IPS-15b (cell line): ENCODE data around the gene MRPL2.

ENCODE experiments used
- H3K27me3 ChIP-seq: one replicate; pipeline ENCODE4 v1.6.1; 2013; ENCODE audit warnings: low read length; ENCODE audit not compliant: control insufficient read depth, insufficient read depth
- H3K36me3 ChIP-seq: one replicate; pipeline ENCODE4 v1.6.1; 2013; ENCODE audit warnings: low read length; ENCODE audit not compliant: control insufficient read depth, insufficient read depth
- H3K4me1 ChIP-seq: one replicate; pipeline ENCODE4 v1.6.1; 2013; ENCODE audit warnings: mild to moderate bottlenecking, low read length; ENCODE audit not compliant: control insufficient read depth, insufficient read depth
- H3K4me3 ChIP-seq: one replicate; pipeline ENCODE4 v1.5.1; 2013; ENCODE audit warnings: low read depth, low read length
- H3K9ac ChIP-seq: one replicate; pipeline ENCODE4 v1.6.1; 2013; ENCODE audit warnings: low read depth, mild to moderate bottlenecking, low read length
- H3K9me3 ChIP-seq: one replicate; pipeline ENCODE4 v1.6.1; 2013; ENCODE audit warnings: mild to moderate bottlenecking, low read length; ENCODE audit not compliant: control insufficient read depth, insufficient read depth

MRPL2 gene

GRCh38 chr6:43012364-43012763 lies 46.9 kb downstream of the MRPL2 start:
- Histone ChIP-seq H3K9me3 (no peaks in the 10 kb centered on the region), H3K4me3 (peak overlapping the region; percentile 85), H3K9ac (no peak overlapping the region), H3K27me3 (no peaks in the 10 kb centered on the region), H3K36me3 (peaks cover 38% of the 10 kb centered on the region), H3K4me1 (peaks cover 11% of the 10 kb centered on the region)

DNA sequence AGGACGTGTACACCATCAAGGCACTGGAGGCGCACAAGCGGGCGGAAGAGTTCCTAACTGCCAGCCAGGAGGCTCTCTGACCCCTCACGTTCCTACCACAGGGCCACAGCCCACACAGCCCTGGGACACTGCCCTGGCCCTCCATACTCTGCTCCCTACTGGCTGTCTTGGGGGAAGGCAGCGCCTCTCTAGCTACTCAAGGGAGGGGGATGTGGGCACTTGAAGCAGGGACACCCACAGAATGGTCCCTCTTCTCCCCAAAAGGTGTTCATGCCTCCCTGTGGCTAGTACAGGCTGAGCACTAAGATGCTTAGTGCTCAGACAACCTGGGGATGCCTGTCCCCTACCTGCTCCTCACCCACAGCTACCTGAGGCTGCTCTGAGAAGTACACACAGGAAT lies 48.0 kb downstream of the MRPL2 start:
- no peak overlapping the region for H3K9ac ChIP-seq
- H3K9me3 ChIP-seq: no peaks in the 10 kb centered on the region
- peaks cover 36% of the 10 kb centered on the region for H3K36me3 ChIP-seq
- H3K4me1 ChIP-seq: peaks cover 11% of the 10 kb centered on the region
- no peak overlapping the region for H3K4me3 ChIP-seq
- H3K27me3 ChIP-seq: no peaks in the 10 kb centered on the region

- peaks cover 36% of the 10 kb centered on the region for H3K36me3 ChIP-seq
- peaks cover 5% of the 10 kb centered on the region for H3K4me1 ChIP-seq
- no peaks in the 10 kb centered on the region for H3K27me3 ChIP-seq
- H3K9ac ChIP-seq: no peak overlapping the region
- H3K9me3 ChIP-seq: no peaks in the 10 kb centered on the region
- no peak overlapping the region for H3K4me3 ChIP-seq
Measured at GRCh38 chr6:43009124-43009523, 50.1 kb downstream of the MRPL2 start.

- H3K9me3 ChIP-seq: no peaks in the 10 kb centered on the region
- no peak overlapping the region for H3K9ac ChIP-seq
- no peaks in the 10 kb centered on the region for H3K4me1 ChIP-seq
- no peaks in the 10 kb centered on the region for H3K27me3 ChIP-seq
- no peak overlapping the region for H3K4me3 ChIP-seq
- peaks cover 36% of the 10 kb centered on the region for H3K36me3 ChIP-seq
Measured at GRCh38 chr6:43007126-43007525, 52.1 kb downstream of the MRPL2 start.

- Histone ChIP-seq H3K4me3 (no peak overlapping the region), H3K9ac (no peak overlapping the region), H3K9me3 (no peaks in the 10 kb centered on the region), H3K4me1 (no peaks in the 10 kb centered on the region), H3K36me3 (peaks cover 28% of the 10 kb centered on the region), H3K27me3 (no peaks in the 10 kb centered on the region)
Measured at GRCh38 chr6:43006251-43006650, 53.0 kb downstream of the MRPL2 start.

DNA sequence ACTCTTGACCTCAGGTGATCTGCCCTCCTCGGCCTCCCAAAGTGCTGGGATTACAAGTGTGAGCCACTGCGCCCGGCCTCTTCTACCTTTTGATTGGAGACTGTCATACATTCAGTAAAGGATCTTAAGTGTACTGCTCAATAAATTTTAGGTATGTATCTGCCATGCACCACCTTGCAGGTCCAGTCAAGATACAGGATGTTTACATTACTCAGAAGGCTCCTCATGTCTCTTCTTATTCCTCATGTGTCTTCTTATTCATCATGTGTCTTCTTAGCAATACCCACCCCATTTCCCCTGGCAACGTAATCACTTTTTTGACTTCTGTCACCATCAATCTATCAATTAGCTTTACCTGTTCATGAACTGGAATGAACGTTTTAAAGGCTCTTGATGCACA lies 53.4 kb downstream of the MRPL2 start:
- Histone ChIP-seq H3K4me3 (no peak overlapping the region), H3K9ac (no peak overlapping the region), H3K27me3 (no peaks in the 10 kb centered on the region), H3K4me1 (no peaks in the 10 kb centered on the region), H3K36me3 (peaks cover 24% of the 10 kb centered on the region), H3K9me3 (no peaks in the 10 kb centered on the region)
